Measurements from ENCODE around the gene SNX22. TPM values are rescaled to one million over a fixed set of nuclear protein-coding genes. Genes with fewer than 3 reads are reported as not detected.

The SNX22 gene
- total RNA-seq, 1 donor from 2014 or later: under 0.01 TPM

GRCh38 chr15:64122444-64122843 is 29.1 kb upstream of the SNX22 start:
- no peak for FAIRE-seq
- no peak for TF ChIP-seq CTCF (IDR thresholded peaks at IDR 0.05; ENCODE audit: insufficient read depth, low read length, severe bottlenecking)
- Histone ChIP-seq H3K27me3 (ENCODE audit: control insufficient read depth, insufficient read depth, low read length) (no peaks in the 10 kb centered on the region), H3K4me3 (ENCODE audit: low read depth, low read length) (no peak overlapping the region), H3K36me3 (ENCODE audit: control insufficient read depth, insufficient read depth, low read length) (peaks cover 26% of the 10 kb centered on the region)
- no peak for DNase-seq (ENCODE audit: low read depth)

- peaks cover 24% of the 10 kb centered on the region for H3K36me3 ChIP-seq (ENCODE audit: control insufficient read depth, insufficient read depth, low read length)
These were observed 28.6 kb upstream of the SNX22 start for GRCh38 chr15:64122936-64123351.

GRCh38 chr15:64125978-64126377 is 25.6 kb upstream of the SNX22 start:
- DNase-seq (ENCODE audit: low read depth) (no peak), FAIRE-seq (no peak)
- TF ChIP-seq CTCF (IDR thresholded peaks at IDR 0.05; ENCODE audit: insufficient read depth, low read length, severe bottlenecking): no peak
- Histone ChIP-seq H3K4me3 (ENCODE audit: low read depth, low read length) (no peak overlapping the region), H3K27me3 (ENCODE audit: control insufficient read depth, insufficient read depth, low read length) (no peaks in the 10 kb centered on the region), H3K36me3 (ENCODE audit: control insufficient read depth, insufficient read depth, low read length) (peaks cover 24% of the 10 kb centered on the region)

More at GRCh38 chr15:64122936-64123351, 28.6 kb upstream of the SNX22 start:
- FAIRE-seq: no peak
- DNase-seq (ENCODE audit: low read depth): no peak
- no peak for TF ChIP-seq CTCF (IDR thresholded peaks at IDR 0.05; ENCODE audit: insufficient read depth, low read length, severe bottlenecking)
- Histone ChIP-seq H3K27me3 (ENCODE audit: control insufficient read depth, insufficient read depth, low read length) (no peaks in the 10 kb centered on the region), H3K4me3 (ENCODE audit: low read depth, low read length) (no peak overlapping the region)

GRCh38 chr15:64127521-64128270 is 23.8 kb upstream of the SNX22 start:
- Histone ChIP-seq H3K27me3 (ENCODE audit: control insufficient read depth, insufficient read depth, low read length) (no peaks in the 10 kb centered on the region), H3K36me3 (ENCODE audit: control insufficient read depth, insufficient read depth, low read length) (peaks cover 25% of the 10 kb centered on the region), H3K4me3 (ENCODE audit: low read depth, low read length) (no peak overlapping the region)
- FAIRE-seq (no peak), DNase-seq (ENCODE audit: low read depth) (no peak)
- no peak for TF ChIP-seq CTCF (IDR thresholded peaks at IDR 0.05; ENCODE audit: insufficient read depth, low read length, severe bottlenecking)

DNA sequence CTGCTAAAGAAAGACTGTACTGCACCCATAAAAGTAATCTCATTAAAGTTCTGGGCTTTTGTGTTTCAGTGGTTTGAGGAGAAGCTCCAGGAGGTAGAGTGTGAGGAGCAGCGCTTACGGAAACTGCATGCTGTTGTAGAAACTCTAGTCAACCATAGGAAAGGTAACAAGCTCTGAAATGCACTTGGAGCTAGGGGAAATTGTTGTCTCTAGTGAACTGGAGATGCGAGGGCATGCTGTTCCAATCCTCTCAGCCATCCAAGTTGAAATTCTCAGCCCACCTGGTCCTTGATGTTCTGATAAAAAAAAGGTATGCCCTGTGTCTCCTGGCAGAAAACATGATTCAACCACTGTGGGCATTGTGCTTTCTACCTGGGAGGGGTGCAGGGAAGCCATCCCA is 21.4 kb upstream of the SNX22 start:
- Histone ChIP-seq H3K4me3 (ENCODE audit: low read depth, low read length) (no peak overlapping the region), H3K27me3 (ENCODE audit: control insufficient read depth, insufficient read depth, low read length) (no peaks in the 10 kb centered on the region), H3K36me3 (ENCODE audit: control insufficient read depth, insufficient read depth, low read length) (peaks cover 25% of the 10 kb centered on the region)
- no peak for DNase-seq (ENCODE audit: low read depth)
- no peak for FAIRE-seq
- no peak for TF ChIP-seq CTCF (IDR thresholded peaks at IDR 0.05; ENCODE audit: insufficient read depth, low read length, severe bottlenecking)

DNA sequence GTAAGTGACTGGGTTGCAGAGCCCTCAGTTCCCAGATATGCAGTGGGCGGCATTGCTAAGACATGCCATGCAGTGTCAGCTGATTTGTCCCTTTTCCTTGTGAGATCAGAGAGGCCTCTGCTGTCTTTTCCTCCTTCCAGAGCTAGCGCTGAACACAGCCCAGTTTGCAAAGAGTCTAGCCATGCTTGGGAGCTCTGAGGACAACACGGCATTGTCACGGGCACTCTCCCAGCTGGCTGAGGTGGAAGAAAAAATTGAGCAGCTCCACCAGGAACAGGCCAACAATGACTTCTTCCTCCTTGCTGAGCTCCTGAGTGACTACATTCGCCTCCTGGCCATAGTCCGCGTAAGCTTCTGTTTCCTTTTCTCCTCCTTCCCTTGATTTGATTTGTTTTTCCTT is 20.0 kb upstream of the SNX22 start:
- Histone ChIP-seq H3K36me3 (ENCODE audit: control insufficient read depth, insufficient read depth, low read length) (peaks cover 24% of the 10 kb centered on the region), H3K4me3 (ENCODE audit: low read depth, low read length) (no peak overlapping the region), H3K27me3 (ENCODE audit: control insufficient read depth, insufficient read depth, low read length) (no peaks in the 10 kb centered on the region)
- no peak for FAIRE-seq
- no peak for TF ChIP-seq CTCF (IDR thresholded peaks at IDR 0.05; ENCODE audit: insufficient read depth, low read length, severe bottlenecking)
- DNase-seq (ENCODE audit: low read depth): no peak

All from bronchial epithelial cell (primary cell).